Prostate gland (tissue), 2 donors: Measurements from ENCODE around the gene GZF1. TPM values are rescaled to one million over a fixed set of nuclear protein-coding genes. Genes with fewer than 3 reads are reported as not detected.

Source experiments
- DNase-seq: peaks from one replicate; pipeline ENCODE4 v3.0.0-alpha.2; 2019; ENCODE audit warnings: low spot score
- H3K27ac ChIP-seq, 2 donors: fragments of 200-600 bp; sonication (generic); 2 replicates each; pipeline ENCODE4 v1.5.1; 2017 to 2019
- H3K27me3 ChIP-seq: fragments of 200-600 bp; sonication (generic); replicated peaks from 2 replicates; pipeline ENCODE4 v1.5.1; 2019; ENCODE audit not compliant: insufficient read depth
- H3K36me3 ChIP-seq, 2 donors: fragments of 200-600 bp; sonication (generic); 1 replicate in 1 of 2; 2 replicates in 1 of 2; pipeline versions ENCODE4 v1.5.1 to v1.8.1; 2017 to 2019
- H3K4me1 ChIP-seq: fragments of 200-600 bp; sonication (generic); replicated peaks from 2 replicates; pipeline ENCODE4 v1.5.1; 2019
- H3K4me3 ChIP-seq, 2 donors: fragments of 200-600 bp; sonication (generic); 2 replicates each; pipeline ENCODE4 v1.5.1; 2017 to 2019
- H3K9me3 ChIP-seq: fragments of 200-600 bp; sonication (generic); 2 replicates; pipeline ENCODE4 v1.5.1; 2017
- CTCF ChIP-seq, 4 experiments: fragments of 200-600 bp in 2 of 4; fragments of 450-650 bp in 2 of 4; sonication (generic) in 2 of 4; IDR thresholded peaks; 1 replicate in 3 of 4; 2 replicates in 1 of 4; pipeline ENCODE4 v1.5.1; 2016 to 2019; ENCODE audit warnings: antibody characterized with exemption in 4 of 4, mild to moderate bottlenecking in 2 of 4, moderate library complexity in 2 of 4
- POLR2A ChIP-seq: fragments of 450-650 bp; IDR thresholded peaks from one replicate; pipeline ENCODE4 v1.6.1; 2016; ENCODE audit warnings: antibody characterized with exemption, mild to moderate bottlenecking
- POLR2AphosphoS5 ChIP-seq: sonication (generic); formaldehyde crosslinking; IDR thresholded peaks from one replicate; pipeline ENCODE4 v1.6.1; 2017; ENCODE audit warnings: antibody characterized with exemption
- WGBS: methylation state at CpG from one replicate; pipeline ENCODE4 v1.1.5; 2018; 5-methylcytosine and 5-hydroxymethylcytosine counted together
- intact Hi-C: fragments of 100-400 bp; cut with DNase I; formaldehyde crosslinking; loops from one replicate; pipeline ENCODE4 v1.14.2; 2022
- total RNA-seq, 2 donors: library from RNA; depleted of rRNA; stranded (reverse); fragments of >200 nt; gene quantifications; one replicate each; pipeline ENCODE4 v1.1.0, GENCODE V29; 2016

The GZF1 gene
- total RNA-seq, 2 donors from 2014 or later: 9.4 to 45.3 TPM

DNA sequence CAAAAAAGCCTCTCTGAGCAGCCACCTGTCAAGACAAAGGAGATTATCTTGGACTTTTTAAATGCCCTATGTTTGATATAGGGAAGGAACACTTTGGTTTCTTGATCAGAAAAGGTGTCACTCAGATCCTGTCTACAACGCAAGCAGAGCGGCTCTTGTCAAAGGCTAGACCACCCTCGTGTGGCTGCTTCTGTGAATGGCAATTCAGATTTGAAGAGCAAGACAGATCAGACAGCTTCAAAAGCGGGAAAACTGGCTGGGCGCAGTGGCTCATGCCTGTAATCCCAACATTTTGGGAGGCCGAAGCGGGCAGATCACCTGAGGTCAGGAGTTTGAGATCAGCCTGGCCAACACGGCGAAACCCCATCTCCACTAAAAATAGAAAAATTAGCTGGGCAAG lies 21.5 kb upstream of the GZF1 start:
- DNase-seq: peak; percentile 66
- H3K27ac ChIP-seq: no peak overlapping the region
- intact Hi-C loops: loop anchor here (2.0 to 10.0 kb wide), 3 partner anchors 286 to 1006 kb away; no protein-coding TSS in a partner anchor
- H3K27me3 ChIP-seq: no peaks in the 10 kb centered on the region
- no peak overlapping the region for H3K4me3 ChIP-seq
- 27% methylated on average over 9 of the region's 9 CpGs for WGBS
- TF ChIP-seq POLR2AphosphoS5 (peak; percentile 20), POLR2A (no peak), CTCF (IDR thresholded peaks at IDR 0.05) (peak; percentile 24 to 74 (median 63))
- H3K9me3 ChIP-seq: no peaks in the 10 kb centered on the region
- no peaks in the 10 kb centered on the region for H3K36me3 ChIP-seq
- H3K4me1 ChIP-seq: no peaks in the 10 kb centered on the region

- DNase-seq: no peak
- TF ChIP-seq POLR2A: no peak
- TF ChIP-seq POLR2AphosphoS5: no peak
- TF ChIP-seq CTCF (IDR thresholded peaks at IDR 0.05): no peak
- H3K27ac ChIP-seq: no peak overlapping the region
- intact Hi-C loops: loop anchor here (2.0 to 10.0 kb wide), 3 partner anchors 286 to 1006 kb away; no protein-coding TSS in a partner anchor
- no peaks in the 10 kb centered on the region for H3K4me1 ChIP-seq
- no peaks in the 10 kb centered on the region for H3K9me3 ChIP-seq
- H3K27me3 ChIP-seq: no peaks in the 10 kb centered on the region
- no peaks in the 10 kb centered on the region for H3K36me3 ChIP-seq
- WGBS: 84% methylated on average over 2 of the region's 2 CpGs
- no peak overlapping the region for H3K4me3 ChIP-seq
Observed at GRCh38 chr20:23341073-23341472, 20.9 kb upstream of the GZF1 start.

DNA sequence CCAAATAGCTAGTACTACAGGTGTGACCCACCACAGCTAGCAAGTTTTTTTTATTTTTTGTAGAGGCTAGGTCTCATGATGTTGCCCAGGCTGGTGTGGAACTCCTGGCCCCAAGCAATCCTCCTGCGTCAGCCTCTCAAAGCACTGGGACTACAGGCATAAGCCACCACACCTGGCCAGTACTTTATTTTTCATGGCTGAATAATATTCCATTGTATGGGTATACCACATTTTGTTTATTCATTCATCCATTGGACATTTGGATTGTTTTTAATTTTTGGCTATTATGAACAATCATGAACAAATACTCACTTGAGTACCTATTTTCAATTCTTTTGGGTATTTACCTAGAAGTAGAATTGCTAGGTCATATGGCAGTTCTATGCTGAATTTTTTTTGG lies 18.4 kb upstream of the GZF1 start:
- TF ChIP-seq POLR2A (no peak), CTCF (IDR thresholded peaks at IDR 0.05) (no peak), POLR2AphosphoS5 (no peak)
- DNase-seq: no peak
- Histone ChIP-seq H3K27me3 (no peaks in the 10 kb centered on the region), H3K27ac (no peak overlapping the region), H3K9me3 (no peaks in the 10 kb centered on the region), H3K4me1 (no peaks in the 10 kb centered on the region), H3K4me3 (no peak overlapping the region), H3K36me3 (no peaks in the 10 kb centered on the region)
- intact Hi-C loops: loop anchor here (10.0 kb wide), 2 partner anchors 289 to 1009 kb away; no protein-coding TSS in a partner anchor
- 94% methylated on average over 1 of the region's 1 CpG for WGBS

DNA sequence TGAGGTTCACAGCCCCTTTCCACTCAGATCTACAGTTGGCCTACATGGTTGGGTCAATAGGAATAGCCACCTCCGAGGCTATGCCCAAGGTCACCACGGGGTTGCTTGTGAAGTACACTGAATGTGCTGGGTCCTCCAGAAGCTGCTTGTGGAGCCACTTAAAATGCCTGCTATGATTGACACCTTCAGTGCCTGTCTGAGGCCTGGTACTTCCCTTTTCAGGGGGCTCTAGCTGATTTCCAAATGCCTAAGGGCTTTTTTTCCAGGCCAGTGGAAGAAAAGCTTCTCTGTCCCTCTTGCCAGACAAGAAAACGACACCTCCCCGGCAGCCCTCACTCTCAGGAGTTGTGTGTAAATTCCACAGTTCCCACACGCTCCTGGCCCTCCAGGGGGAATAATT lies 17.6 kb upstream of the GZF1 start:
- 53% methylated on average over 5 of the region's 5 CpGs for WGBS
- DNase-seq: no peak
- TF ChIP-seq POLR2A (no peak), CTCF (IDR thresholded peaks at IDR 0.05) (no peak), POLR2AphosphoS5 (no peak)
- no peak overlapping the region for H3K27ac ChIP-seq
- no peaks in the 10 kb centered on the region for H3K4me1 ChIP-seq
- no peaks in the 10 kb centered on the region for H3K27me3 ChIP-seq
- no peaks in the 10 kb centered on the region for H3K9me3 ChIP-seq
- intact Hi-C loops: loop anchor here (10.0 kb wide), 2 partner anchors 290 to 1010 kb away; no protein-coding TSS in a partner anchor
- no peak overlapping the region for H3K4me3 ChIP-seq
- no peaks in the 10 kb centered on the region for H3K36me3 ChIP-seq

- no peak overlapping the region for H3K27ac ChIP-seq
- no peaks in the 10 kb centered on the region for H3K27me3 ChIP-seq
- 83% methylated on average over 4 of the region's 4 CpGs for WGBS
- no peak overlapping the region for H3K4me3 ChIP-seq
- intact Hi-C loops: loop anchor here (5.0 to 10.0 kb wide), 3 partner anchors 261 to 1011 kb away; partner anchors contain the start of gene CST9
- no peaks in the 10 kb centered on the region for H3K9me3 ChIP-seq
- no peaks in the 10 kb centered on the region for H3K4me1 ChIP-seq
- H3K36me3 ChIP-seq: no peaks in the 10 kb centered on the region
- TF ChIP-seq CTCF (IDR thresholded peaks at IDR 0.05): no peak
- TF ChIP-seq POLR2AphosphoS5: no peak
- no peak for TF ChIP-seq POLR2A
- DNase-seq: no peak
Observed at GRCh38 chr20:23346002-23346401, 16.0 kb upstream of the GZF1 start.
